ENCODE data around the gene SEC14L6. TPM values are rescaled to one million over a fixed set of nuclear protein-coding genes. Genes with fewer than 3 reads are reported as not detected.

The SEC14L6 gene
- 0.20 and 0.40 TPM in 2 replicates for total RNA-seq

DNA sequence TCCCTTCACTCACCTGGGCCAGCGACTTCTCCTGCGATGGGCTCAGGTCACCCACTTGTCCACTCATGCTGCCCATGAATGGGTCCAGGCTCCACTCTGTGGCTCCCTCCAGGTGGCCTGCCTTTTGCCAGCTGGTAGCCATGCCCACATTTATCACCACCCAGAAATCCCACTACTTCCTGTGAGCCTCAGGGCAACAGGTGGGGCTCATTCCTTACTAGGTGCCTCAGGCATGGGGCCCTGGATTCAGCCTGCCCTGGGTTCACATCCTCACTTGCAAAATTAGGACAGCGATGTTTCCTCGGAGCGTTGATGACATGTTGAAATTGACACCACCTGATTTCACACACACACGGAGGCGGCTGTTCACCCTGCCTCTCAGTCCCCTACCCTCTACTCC is at the start of gene SEC14L6:
Gene SEC14L6, minus strand, starts transcription at position 126 of the 400 bp plus-strand sequence. Its CDS starts 59 bp downstream, at position 67.

DNA sequence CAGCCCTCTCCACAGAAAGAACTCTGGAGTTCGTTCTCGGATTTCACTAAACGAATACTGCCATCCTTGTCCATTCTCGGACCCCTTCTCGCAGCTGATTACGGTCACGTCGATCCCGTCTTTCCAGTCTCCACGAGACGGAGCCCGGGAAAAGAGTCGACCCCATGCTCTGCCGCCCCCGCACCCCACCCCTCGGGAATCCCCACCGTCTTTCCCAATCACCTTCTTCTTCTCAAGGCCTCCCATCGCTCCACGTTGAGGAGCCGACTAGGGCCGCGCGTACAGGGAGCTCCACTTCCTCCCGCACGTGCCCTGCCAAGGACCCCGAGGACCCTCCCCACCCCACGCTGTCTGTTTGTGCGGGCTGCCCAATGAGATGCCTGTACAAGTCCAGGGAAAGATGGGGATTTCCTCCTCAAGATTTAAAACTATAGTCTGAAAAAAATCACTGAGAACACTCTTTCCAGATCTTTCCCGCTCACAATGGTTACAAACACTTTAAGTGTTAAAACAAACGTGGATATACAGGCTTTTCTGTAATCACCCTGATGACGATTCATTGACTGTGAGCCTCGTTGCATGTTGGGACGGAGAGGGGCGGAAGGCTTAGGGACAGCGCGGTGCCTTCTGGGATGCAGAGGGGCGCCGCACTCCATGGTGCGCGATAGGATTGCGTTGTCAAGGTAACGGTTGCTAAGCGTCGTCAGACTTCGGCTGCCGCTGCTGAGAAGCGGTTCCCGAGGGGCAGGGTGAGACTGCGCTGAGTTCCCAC is 45.2 kb upstream of the SEC14L6 start, which contains the start of gene PES1:
Gene PES1, minus strand, starts transcription at position 323 of the 772 bp plus-strand sequence. Its CDS starts 77 bp downstream, at position 246.

DNA sequence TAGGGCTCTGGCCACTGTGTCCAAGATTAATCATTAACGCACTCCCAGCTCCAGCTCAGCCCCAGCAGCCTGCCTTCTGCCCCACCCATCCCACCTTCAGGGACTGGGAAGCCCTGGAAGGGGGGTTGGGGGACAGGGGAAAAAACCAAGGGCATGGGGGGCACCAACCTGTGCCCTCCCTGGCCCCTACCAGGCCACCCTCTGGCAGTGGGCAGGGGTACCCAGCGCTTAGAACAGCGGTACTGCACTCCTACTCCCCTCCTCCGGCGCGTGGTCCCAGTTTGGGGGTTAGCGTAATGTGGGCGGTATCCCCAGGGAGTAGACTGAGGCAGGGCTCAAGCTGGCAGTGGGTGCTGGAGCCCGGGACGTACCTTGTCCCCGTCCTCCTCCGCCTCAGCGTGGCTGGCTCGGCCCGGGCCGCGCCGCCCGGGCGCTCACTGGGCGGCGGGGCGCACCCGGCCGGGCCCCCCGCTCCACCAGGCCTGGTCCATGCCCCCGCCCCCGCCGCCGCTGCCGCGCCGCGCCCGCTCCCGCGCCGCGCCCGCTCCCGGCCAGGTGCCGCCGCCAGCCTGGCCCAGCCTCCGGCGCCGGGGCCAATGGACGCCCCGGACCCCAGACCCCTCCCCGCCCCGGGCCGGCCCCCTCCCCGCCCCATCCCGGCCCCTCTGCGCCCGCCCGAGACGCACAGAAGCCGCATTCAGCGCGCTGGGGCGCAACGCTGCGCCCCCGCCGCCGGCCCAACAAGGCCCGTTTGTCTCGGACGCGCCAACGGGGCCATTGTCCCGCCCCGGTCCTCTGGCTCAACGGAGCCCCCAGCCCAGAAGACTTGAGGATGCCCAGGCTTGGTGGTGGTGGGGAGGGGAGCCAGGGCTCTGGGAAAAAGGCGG is 27.8 kb upstream of the SEC14L6 start, which contains the start of gene GAL3ST1:
Gene GAL3ST1, minus strand, starts transcription at position 571 of the 887 bp plus-strand sequence. CDS start 17,273 bp downstream, outside the sequence.

Other genes with a start within 250 kb of the SEC14L6 start
- gene TBC1D10A, start 219.8 kb downstream of the SEC14L6 start, total RNA-seq = 13.7 and 14.1 TPM in 2 replicates
- gene SF3A1, start 189.8 kb downstream of the SEC14L6 start, total RNA-seq = 29.3 and 39.6 TPM in 2 replicates
- 1.8 and 2.2 TPM in 2 replicates for gene CCDC157, start 189.7 kb downstream of the SEC14L6 start, total RNA-seq
- 30.5 and 42.6 TPM in 2 replicates for gene RNF215, start 159.3 kb downstream of the SEC14L6 start, total RNA-seq
- gene SEC14L2, start 149.7 kb downstream of the SEC14L6 start, total RNA-seq = 12.7 and 15.9 TPM in 2 replicates
- 5.4 and 10.4 TPM in 2 replicates for gene MTFP1, start 121.0 kb downstream of the SEC14L6 start, total RNA-seq
- gene SEC14L3, start 74.7 kb downstream of the SEC14L6 start, total RNA-seq = not detected in 2 replicates
- gene SEC14L4, start 41.0 kb downstream of the SEC14L6 start, total RNA-seq = 0.07 and 0.13 TPM in 2 replicates
- gene GAL3ST1, start 27.9 kb upstream of the SEC14L6 start, total RNA-seq = 0.23 and 0.39 TPM in 2 replicates
- 72.5 and 83.5 TPM in 2 replicates for gene PES1, start 45.2 kb upstream of the SEC14L6 start, total RNA-seq
- gene TCN2, start 60.4 kb upstream of the SEC14L6 start, total RNA-seq = 5.5 and 7.4 TPM in 2 replicates
- gene SLC35E4, start 89.0 kb upstream of the SEC14L6 start, total RNA-seq = 16.5 and 20.5 TPM in 2 replicates
- gene DUSP18, start 121.1 kb upstream of the SEC14L6 start, total RNA-seq = 10.0 and 10.4 TPM in 2 replicates
- 2.2 and 2.4 TPM in 2 replicates for gene OSBP2, start 148.1 kb upstream of the SEC14L6 start, total RNA-seq

Data from smooth muscle cell of the pulmonary artery (primary cell).